ENCODE measurements around the gene EPN2. TPM values are rescaled to one million over a fixed set of nuclear protein-coding genes. Genes with fewer than 3 reads are reported as not detected.

The EPN2 gene
- total RNA-seq, 1 experiment from 2014 or later = 31.3 TPM

- CTCF ChIA-PET = interaction anchor here (0.6 kb wide), 1 partner anchor 11 kb away, joined by 3 read pairs; no protein-coding TSS in a partner anchor
- Mint-ChIP-seq H3K27me3 (ENCODE audit: unreplicated experiment) (no peaks in the 10 kb centered on the region), H3K4me3 (ENCODE audit: low read depth, unreplicated experiment) (no peak overlapping the region), H3K9me3 (ENCODE audit: low read depth, unreplicated experiment) (no peaks in the 10 kb centered on the region), H3K4me1 (ENCODE audit: low read depth, unreplicated experiment) (no peaks in the 10 kb centered on the region), H3K36me3 (ENCODE audit: insufficient read depth, unreplicated experiment) (no peaks in the 10 kb centered on the region), H3K27ac (ENCODE audit: unreplicated experiment) (no peak overlapping the region)
- no TSS peak for BruUV-seq (replicated peaks)
- no peak for DNase-seq
- no peak for TF ChIP-seq CTCF (IDR thresholded peaks at IDR 0.05; ENCODE audit: unreplicated experiment)
- intact Hi-C loops (cut with micrococcal nuclease; ENCODE audit: unreplicated experiment) = no loop called here
These were observed 96.6 kb downstream of the EPN2 start for GRCh38 chr17:19333736-19334290.

- intact Hi-C loops (cut with micrococcal nuclease; ENCODE audit: unreplicated experiment) = no loop called here
- no peaks in the 10 kb centered on the region for H3K4me1 Mint-ChIP-seq (ENCODE audit: low read depth, unreplicated experiment)
- no peak overlapping the region for H3K4me3 Mint-ChIP-seq (ENCODE audit: low read depth, unreplicated experiment)
- no peak for TF ChIP-seq CTCF (IDR thresholded peaks at IDR 0.05; ENCODE audit: unreplicated experiment)
- H3K27ac Mint-ChIP-seq (ENCODE audit: unreplicated experiment) = no peak overlapping the region
- H3K9me3 Mint-ChIP-seq (ENCODE audit: low read depth, unreplicated experiment) = no peaks in the 10 kb centered on the region
- BruUV-seq (replicated peaks) = no TSS peak
- CTCF ChIA-PET = no interaction called here
- DNase-seq = no peak
- H3K36me3 Mint-ChIP-seq (ENCODE audit: insufficient read depth, unreplicated experiment) = no peaks in the 10 kb centered on the region
- H3K27me3 Mint-ChIP-seq (ENCODE audit: unreplicated experiment) = no peaks in the 10 kb centered on the region
These were observed 97.2 kb downstream of the EPN2 start for GRCh38 chr17:19334331-19334730.

GRCh38 chr17:19335951-19336631, 98.9 kb downstream of the EPN2 start:
- H3K27ac Mint-ChIP-seq (ENCODE audit: unreplicated experiment) = no peak overlapping the region
- H3K9me3 Mint-ChIP-seq (ENCODE audit: low read depth, unreplicated experiment) = no peaks in the 10 kb centered on the region
- no peak for TF ChIP-seq CTCF (IDR thresholded peaks at IDR 0.05; ENCODE audit: unreplicated experiment)
- no peak for DNase-seq
- CTCF ChIA-PET = no interaction called here
- no peaks in the 10 kb centered on the region for H3K4me1 Mint-ChIP-seq (ENCODE audit: low read depth, unreplicated experiment)
- no peaks in the 10 kb centered on the region for H3K36me3 Mint-ChIP-seq (ENCODE audit: insufficient read depth, unreplicated experiment)
- no TSS peak for BruUV-seq (replicated peaks)
- no peak overlapping the region for H3K4me3 Mint-ChIP-seq (ENCODE audit: low read depth, unreplicated experiment)
- intact Hi-C loops (cut with micrococcal nuclease; ENCODE audit: unreplicated experiment) = no loop called here
- H3K27me3 Mint-ChIP-seq (ENCODE audit: unreplicated experiment) = no peaks in the 10 kb centered on the region

GRCh38 chr17:19336938-19337711, 100.0 kb downstream of the EPN2 start:
- Mint-ChIP-seq H3K4me1 (ENCODE audit: low read depth, unreplicated experiment) (no peaks in the 10 kb centered on the region), H3K36me3 (ENCODE audit: insufficient read depth, unreplicated experiment) (no peaks in the 10 kb centered on the region), H3K4me3 (ENCODE audit: low read depth, unreplicated experiment) (no peak overlapping the region), H3K9me3 (ENCODE audit: low read depth, unreplicated experiment) (no peaks in the 10 kb centered on the region), H3K27ac (ENCODE audit: unreplicated experiment) (no peak overlapping the region), H3K27me3 (ENCODE audit: unreplicated experiment) (no peaks in the 10 kb centered on the region)
- TF ChIP-seq CTCF (IDR thresholded peaks at IDR 0.05; ENCODE audit: unreplicated experiment) = no peak
- no peak for DNase-seq
- CTCF ChIA-PET = interaction anchor here (0.8 kb wide), 1 partner anchor 95 kb away, joined by 5 read pairs; no protein-coding TSS in a partner anchor
- intact Hi-C loops (cut with micrococcal nuclease; ENCODE audit: unreplicated experiment) = no loop called here
- BruUV-seq (replicated peaks) = no TSS peak

All from Calu3 (cell line).